ENCODE data around the gene S100A16.

The S100A16 gene

DNA sequence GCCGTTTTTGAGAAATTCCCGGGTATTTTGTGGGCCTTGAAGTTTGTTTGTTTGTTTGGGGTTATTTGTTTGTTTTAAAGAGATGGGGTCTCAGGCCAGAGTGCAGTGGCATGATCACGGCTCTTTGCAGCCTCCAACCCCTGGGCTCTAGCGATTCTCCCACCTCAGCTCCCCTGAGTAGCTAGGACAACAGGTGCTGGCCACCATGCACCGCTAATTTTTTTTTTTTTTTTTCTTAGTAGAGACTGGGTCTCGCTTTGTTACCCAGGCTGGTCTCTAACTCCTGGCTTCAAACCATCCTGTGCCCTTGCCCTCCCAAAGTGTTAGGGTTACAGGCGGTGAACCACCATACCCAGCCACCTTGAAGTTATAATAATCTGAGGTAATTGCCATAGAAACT lies 22.9 kb upstream of the S100A16 start:
- no peak for DNase-seq

GRCh38 chr1:153633754-153634665 lies 21.1 kb upstream of the S100A16 start, which contains the start of gene CHTOP:
CHTOP (plus strand) TSS chr1:153634066; CDS start chr1:153636589, 2,523 bp downstream.
- peak; percentile 92 for DNase-seq

- no peak for DNase-seq
Observed at GRCh38 chr1:153633161-153633753, 20.3 kb upstream of the S100A16 start.

DNA sequence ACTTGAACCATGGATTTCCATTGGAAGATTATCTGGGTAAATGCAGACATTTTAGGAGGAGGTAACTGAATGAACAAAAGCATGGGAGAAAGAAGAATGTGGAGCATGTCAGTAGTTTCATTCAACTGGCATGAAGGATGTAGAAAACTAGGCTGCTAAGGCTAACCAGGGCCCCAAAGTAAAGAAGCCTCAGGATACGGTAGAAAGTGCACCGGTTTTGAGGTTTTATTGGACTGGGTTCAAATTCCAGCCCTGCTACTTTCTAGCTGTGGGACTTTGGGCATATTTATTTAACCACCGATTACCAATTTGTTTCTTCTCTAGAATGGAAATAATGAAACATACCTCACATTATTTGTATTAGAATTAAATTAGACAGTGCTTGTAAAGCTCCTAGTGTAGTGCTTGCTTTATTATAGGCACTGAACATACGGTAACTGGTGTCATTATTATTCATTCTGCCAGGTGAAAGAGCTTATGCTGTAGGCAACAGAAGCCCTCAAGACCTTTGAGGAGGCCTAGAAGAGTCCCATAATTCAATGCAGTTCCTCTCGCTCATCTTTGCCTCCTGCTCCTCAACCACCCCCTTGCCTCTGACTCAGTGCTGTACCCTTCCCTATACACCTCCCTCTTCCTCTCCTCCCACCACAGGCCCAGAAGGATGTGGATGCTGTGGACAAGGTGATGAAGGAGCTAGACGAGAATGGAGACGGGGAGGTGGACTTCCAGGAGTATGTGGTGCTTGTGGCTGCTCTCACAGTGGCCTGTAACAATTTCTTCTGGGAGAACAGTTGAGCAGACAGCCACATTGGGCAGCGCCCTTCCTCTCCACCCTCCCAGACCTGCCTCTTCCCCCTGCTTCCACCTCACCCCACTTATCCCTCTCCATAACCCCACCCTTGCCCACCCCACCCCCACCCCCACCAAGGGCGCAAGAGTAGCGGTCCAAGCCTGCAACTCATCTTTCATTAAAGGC lies 18.4 kb upstream of the S100A16 start:
- DNase-seq: no peak

GRCh38 chr1:153630384-153630783 lies 17.4 kb upstream of the S100A16 start:
- DNase-seq: no peak

DNA sequence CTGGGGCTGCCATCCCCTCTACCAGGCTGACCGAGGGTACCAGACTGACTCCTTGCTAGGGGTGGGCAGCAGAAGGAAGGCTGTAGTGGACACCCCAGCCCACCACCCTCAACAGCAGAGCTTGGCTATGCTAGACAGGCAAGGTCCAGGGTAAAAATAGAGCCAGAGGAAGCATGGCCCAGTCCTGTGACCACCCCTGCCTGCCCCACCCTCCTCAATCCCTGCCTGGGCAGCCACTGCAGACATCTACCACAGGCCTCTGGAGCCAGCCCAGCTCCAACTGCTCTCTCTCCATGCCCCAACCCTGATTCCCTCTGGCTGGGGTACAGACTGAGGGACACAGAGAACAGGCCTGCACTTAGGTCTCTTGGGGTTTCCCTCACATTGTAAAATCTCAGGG lies 17.0 kb upstream of the S100A16 start:
- DNase-seq: no peak

- no peak for DNase-seq
Observed at GRCh38 chr1:153629343-153629665, 16.4 kb upstream of the S100A16 start.

DNA sequence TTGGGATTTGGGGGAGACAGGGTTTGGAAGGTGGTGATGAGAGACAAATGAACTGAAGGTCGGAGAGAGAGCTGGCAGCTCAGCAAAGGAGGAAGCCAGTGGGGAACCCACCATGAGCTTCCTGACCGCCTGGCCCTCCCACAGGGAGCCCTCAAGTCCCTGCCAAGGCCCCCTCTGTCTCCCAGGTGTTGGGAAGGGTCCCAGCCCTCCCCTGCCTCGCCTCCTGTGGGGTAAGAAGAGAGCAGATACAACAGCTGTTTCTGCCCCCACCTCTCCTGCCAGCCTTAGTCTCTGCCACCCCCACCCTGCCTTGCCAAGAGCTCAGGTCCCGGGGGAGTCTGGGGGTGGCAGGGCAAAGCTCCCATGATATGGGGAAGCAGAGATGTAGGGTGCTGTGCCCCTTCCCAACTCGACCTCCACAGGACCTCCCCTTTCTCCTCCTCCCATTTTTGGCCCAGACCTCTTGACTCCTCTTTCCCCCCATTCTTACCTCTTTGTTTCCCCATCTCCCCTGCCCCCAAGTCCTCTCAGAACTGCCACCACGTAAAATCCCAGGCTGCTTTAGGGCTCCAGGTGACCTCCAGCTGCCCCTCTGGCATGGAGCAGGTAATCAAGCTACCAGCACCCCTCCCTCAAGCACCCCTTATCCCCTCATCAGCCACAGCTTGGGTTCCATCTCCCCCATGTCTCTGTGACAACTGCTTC lies 15.9 kb upstream of the S100A16 start:
- DNase-seq: no peak

DNA sequence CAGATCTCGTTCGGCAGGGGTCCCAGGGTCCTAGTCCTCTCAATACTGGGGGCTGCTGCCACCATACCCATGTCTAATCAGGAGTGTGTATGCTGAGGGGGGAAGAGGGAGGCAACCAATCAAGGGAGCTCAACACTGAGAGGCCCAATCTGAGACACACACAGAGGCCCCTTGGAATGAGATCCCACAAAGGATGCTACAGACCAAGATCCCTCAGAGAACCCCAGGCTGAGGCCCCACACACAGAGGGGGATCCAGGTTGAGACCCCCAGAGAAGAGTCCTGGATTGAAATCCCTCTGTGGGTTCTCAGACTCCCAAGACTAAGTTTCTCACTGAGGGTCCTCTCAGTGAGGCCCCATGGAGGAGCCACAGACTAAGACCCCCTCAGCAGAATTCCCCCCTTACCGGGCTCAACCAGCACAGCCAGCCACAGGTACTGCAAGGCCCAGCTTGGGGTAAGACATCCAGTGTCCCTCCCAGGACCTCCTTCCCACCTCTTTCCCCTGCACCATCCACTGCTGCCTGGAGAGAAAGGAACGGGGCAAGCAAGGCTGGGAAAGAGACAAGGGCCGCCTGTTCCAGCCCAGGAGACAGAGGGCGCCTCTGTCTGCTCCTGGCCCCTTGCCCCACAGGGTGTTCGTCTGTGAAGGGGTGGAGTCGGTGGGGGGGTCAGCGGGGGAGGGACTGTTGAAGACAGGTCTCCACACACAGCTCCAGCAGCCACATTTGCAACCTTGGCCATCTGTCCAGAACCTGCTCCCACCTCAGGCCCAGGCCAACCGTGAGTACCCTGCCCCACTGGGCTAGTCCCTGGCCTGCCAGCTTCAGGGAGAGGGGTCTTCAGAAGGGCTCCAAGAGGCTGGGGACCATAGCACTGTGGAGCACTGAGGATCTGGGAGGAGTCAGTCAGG lies 15.0 kb upstream of the S100A16 start, which contains the start of gene S100A1:
Gene S100A1, plus strand, starts transcription at position 720 of the 912 bp plus-strand sequence. CDS start 2,088 bp downstream, outside the sequence.
- DNase-seq: no peak

GRCh38 chr1:153626904-153627714 lies 14.2 kb upstream of the S100A16 start, which contains the start of gene S100A13:
S100A13 (minus strand) TSS chr1:153627505; CDS start chr1:153626472, 1,033 bp downstream.
- DNase-seq: peak; percentile 64

- DNase-seq: no peak
Observed at GRCh38 chr1:153626477-153626903, 13.6 kb upstream of the S100A16 start.

DNA sequence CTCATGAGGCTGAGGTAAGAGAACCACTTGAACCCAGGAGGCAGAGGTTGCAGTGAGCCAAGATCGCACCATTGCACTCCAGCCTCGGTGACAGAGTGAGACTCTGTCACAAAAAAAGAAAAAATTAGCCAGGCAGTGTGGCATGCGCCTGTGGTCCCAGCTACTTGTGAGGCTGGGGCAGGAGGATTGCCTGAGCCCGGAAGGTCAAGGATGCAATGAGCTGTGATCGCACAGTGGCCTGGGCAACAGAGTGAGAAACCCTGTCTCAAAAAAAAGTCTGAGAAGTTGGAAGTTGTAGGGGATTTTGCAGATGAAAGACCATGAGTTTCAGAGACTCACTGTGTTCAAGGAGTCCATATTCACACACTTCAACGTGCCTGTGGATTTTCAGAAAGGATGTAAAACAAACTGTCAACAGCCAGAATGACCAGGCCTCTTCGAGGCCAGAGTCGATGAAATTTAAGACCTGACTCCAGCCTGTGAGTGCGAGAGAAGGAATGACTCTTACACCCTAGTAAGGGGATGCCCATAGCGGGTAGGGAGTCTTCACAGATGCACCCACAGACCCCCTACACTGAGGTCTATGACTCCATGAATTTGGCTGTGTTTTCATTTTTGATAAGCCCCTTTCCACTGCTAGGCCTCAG lies 12.2 kb upstream of the S100A16 start:
- DNase-seq: no peak

DNA sequence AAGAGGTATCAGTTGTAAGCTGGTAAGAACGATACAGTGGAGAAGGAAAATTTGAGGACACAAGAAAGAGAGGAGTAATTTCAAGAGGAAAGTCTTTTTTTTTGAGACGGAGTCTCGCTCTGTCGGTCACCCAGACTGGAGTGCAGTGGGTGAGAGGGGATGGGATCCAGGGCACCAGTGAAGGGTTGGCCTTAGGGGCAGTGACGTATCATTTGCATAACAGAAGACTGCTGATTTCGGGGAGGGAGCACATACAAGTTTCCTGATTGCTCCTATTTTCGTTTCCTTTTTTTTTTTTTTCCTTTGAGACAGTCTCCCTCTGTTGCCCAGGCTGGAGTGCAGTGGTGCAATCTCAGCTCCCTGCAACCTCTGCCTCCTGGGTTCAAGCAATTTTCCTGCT lies 10.2 kb upstream of the S100A16 start:
- DNase-seq: no peak

GRCh38 chr1:153619171-153619570 lies 6.2 kb upstream of the S100A16 start:
- no peak for DNase-seq

DNA sequence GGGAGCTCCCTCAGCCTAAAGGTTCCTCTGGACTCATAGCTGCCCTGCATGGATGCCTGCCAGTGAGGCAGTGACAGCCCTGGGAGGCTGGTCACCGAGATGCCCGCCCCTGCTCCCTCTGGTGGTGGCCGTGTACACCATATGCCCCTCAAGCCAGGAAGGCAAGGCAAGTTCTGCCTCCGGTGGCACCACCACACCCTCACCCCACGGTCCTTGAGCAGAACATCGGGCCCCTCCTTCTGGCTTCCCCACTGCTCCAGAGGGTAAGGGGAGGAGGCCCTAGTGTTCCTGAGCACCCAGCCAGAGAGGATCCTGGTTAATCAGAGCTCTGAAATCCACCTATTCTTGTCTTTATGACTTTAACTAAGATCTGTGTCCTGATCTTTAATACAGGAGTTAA lies 4.7 kb upstream of the S100A16 start:
- DNase-seq: peak; percentile 35

GRCh38 chr1:153616917-153617311 lies 4.0 kb upstream of the S100A16 start:
- DNase-seq: no peak

DNA sequence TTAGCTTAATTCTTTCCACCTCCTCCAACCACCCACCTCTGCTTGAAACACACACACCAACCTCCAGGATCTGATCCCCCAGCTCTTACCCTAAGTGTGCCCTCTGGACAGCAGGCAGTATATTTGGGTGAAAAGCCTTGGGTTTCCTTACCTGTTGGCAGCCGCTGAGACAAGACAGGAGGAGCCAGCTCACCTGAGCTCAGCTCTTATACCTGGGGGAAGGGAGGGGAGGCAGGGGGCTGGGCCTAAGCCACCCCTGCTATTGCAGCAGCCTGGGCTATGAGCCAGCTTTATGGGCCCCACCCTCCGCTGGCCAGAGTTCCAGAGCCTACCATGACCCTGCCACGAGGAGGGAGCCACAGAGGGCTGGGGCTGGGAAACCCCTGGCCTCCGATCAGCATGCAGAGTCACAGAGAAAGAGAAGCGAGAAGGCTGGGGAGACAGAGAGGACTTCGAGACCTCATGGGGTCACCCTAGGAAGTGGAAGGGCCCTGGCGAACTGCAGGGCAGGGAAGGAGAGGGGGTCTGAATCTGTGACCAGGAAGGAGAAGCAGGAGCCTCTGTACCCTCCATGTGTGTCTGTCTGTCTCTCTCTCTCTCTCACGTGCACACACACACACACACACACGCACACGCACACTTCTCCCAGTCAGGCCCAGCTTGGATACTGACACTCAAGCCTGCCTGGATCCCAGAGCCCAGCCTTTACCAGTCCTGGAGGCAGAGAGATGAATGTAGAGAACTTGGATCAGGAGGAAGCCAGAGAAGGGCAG lies 3.4 kb upstream of the S100A16 start, which contains the start of gene S100A14:
Gene S100A14, minus strand, starts transcription at position 182 of the 773 bp plus-strand sequence. CDS start 467 bp downstream, outside the sequence.
- DNase-seq: no peak

- DNase-seq: no peak
Observed at GRCh38 chr1:153615406-153615805, 2.5 kb upstream of the S100A16 start.

DNA sequence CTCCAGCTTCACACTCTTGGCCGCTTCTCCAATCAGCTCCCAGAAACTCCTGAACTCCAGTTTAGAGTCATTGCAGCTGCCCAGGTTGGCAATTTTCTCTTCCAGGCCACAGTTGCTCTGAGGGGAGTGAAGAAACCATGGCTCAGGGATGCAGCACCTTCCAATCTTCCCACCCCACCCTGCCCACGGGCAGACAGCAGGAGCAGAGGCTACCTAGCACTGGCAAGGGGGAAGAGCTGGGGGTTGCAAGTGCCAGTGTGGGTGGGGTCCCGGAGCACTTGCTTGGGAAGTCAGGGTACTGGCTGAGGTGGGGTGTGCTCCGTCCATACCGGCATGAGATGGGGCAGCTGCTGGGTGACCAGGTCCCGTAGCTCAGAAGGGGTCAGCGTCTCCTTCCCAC lies 2.0 kb upstream of the S100A16 start:
- DNase-seq: no peak

Data from GOT3 (cell line).